Measurements from ENCODE around the gene FOXJ3.

DNA sequence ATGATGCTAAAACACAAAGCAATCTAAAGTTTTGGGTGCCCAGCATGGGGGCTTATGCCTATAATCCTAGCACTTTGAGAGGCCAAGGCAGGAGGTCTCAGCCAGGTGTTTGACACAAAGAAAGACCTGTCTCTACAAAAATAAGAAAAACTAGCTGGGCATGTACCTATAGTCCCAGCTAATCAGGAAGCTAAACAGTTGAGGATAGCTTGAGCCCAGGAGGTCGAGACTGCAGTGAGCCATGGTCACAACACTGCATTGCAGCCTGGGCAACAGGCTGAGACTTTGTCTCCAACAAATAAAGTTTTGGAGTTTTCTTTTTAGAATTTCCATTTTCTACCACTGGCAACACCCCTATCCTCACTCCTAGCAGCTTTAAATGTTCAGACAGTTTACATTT, 115.4 kb downstream of the FOXJ3 start:
- TF ChIP-seq, protein P1, sequence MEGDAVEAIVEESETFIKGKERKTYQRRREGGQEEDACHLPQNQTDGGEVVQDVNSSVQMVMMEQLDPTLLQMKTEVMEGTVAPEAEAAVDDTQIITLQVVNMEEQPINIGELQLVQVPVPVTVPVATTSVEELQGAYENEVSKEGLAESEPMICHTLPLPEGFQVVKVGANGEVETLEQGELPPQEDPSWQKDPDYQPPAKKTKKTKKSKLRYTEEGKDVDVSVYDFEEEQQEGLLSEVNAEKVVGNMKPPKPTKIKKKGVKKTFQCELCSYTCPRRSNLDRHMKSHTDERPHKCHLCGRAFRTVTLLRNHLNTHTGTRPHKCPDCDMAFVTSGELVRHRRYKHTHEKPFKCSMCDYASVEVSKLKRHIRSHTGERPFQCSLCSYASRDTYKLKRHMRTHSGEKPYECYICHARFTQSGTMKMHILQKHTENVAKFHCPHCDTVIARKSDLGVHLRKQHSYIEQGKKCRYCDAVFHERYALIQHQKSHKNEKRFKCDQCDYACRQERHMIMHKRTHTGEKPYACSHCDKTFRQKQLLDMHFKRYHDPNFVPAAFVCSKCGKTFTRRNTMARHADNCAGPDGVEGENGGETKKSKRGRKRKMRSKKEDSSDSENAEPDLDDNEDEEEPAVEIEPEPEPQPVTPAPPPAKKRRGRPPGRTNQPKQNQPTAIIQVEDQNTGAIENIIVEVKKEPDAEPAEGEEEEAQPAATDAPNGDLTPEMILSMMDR (IDR thresholded peaks at IDR 0.05): no peak
- no peak for TF ChIP-seq POLR2A (IDR thresholded peaks at IDR 0.05)

All from vagina (tissue), 2 donors.